ENCODE measurements around the gene ARHGAP18.

DNA sequence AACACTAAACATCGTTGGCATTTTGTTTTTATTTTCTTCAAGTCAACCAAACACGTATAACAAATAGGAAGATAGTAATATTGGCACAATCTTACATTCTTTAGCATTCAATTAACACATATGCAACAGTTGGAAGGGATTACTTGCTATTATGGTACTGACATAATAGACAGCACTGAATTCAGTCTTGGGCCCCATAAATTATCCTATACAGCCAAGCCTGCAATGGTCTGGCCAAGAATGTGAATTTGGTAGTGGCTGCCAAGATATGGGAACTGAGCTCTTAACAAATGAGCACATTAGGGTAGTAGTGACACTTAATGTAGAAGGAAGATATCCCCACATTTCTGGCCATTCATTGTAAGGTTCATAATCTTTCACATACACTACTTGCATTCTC, 44.8 kb upstream of the ARHGAP18 start:
- TF ChIP-seq, protein P1, sequence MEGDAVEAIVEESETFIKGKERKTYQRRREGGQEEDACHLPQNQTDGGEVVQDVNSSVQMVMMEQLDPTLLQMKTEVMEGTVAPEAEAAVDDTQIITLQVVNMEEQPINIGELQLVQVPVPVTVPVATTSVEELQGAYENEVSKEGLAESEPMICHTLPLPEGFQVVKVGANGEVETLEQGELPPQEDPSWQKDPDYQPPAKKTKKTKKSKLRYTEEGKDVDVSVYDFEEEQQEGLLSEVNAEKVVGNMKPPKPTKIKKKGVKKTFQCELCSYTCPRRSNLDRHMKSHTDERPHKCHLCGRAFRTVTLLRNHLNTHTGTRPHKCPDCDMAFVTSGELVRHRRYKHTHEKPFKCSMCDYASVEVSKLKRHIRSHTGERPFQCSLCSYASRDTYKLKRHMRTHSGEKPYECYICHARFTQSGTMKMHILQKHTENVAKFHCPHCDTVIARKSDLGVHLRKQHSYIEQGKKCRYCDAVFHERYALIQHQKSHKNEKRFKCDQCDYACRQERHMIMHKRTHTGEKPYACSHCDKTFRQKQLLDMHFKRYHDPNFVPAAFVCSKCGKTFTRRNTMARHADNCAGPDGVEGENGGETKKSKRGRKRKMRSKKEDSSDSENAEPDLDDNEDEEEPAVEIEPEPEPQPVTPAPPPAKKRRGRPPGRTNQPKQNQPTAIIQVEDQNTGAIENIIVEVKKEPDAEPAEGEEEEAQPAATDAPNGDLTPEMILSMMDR (CRISPR knock-in tag; IDR thresholded peaks at IDR 0.05) = no peak
- TF ChIP-seq, protein P2, sequence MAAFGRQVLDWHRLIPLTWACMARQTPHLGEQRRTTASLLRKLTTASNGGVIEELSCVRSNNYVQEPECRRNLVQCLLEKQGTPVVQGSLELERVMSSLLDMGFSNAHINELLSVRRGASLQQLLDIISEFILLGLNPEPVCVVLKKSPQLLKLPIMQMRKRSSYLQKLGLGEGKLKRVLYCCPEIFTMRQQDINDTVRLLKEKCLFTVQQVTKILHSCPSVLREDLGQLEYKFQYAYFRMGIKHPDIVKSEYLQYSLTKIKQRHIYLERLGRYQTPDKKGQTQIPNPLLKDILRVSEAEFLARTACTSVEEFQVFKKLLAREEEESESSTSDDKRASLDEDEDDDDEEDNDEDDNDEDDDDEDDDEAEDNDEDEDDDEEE (CRISPR knock-in tag; IDR thresholded peaks at IDR 0.05) = no peak
- TF ChIP-seq ZKSCAN1 (IDR thresholded peaks at IDR 0.05; ENCODE audit: low read length) = no peak
- TF ChIP-seq ZNF232 (CRISPR knock-in tag; IDR thresholded peaks at IDR 0.05; ENCODE audit: borderline replicate concordance) = no peak
- TF ChIP-seq, protein P3, sequence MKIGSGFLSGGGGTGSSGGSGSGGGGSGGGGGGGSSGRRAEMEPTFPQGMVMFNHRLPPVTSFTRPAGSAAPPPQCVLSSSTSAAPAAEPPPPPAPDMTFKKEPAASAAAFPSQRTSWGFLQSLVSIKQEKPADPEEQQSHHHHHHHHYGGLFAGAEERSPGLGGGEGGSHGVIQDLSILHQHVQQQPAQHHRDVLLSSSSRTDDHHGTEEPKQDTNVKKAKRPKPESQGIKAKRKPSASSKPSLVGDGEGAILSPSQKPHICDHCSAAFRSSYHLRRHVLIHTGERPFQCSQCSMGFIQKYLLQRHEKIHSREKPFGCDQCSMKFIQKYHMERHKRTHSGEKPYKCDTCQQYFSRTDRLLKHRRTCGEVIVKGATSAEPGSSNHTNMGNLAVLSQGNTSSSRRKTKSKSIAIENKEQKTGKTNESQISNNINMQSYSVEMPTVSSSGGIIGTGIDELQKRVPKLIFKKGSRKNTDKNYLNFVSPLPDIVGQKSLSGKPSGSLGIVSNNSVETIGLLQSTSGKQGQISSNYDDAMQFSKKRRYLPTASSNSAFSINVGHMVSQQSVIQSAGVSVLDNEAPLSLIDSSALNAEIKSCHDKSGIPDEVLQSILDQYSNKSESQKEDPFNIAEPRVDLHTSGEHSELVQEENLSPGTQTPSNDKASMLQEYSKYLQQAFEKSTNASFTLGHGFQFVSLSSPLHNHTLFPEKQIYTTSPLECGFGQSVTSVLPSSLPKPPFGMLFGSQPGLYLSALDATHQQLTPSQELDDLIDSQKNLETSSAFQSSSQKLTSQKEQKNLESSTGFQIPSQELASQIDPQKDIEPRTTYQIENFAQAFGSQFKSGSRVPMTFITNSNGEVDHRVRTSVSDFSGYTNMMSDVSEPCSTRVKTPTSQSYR (CRISPR knock-in tag; IDR thresholded peaks at IDR 0.05; ENCODE audit: borderline replicate concordance) = no peak
- TF ChIP-seq ZNF136 (CRISPR knock-in tag; IDR thresholded peaks at IDR 0.05; ENCODE audit: low read depth) = no peak
- TF ChIP-seq MYC (CRISPR knock-in tag; IDR thresholded peaks at IDR 0.05; ENCODE audit: borderline replicate concordance) = no peak
- no peak for TF ChIP-seq KLF16 (CRISPR knock-in tag; IDR thresholded peaks at IDR 0.05)
- TF ChIP-seq JUN (CRISPR knock-in tag; IDR thresholded peaks at IDR 0.05) = no peak
- TF ChIP-seq KDM6A (CRISPR knock-in tag; IDR thresholded peaks at IDR 0.05; ENCODE audit: low read depth) = no peak
- no peak for TF ChIP-seq SIN3A (IDR thresholded peaks at IDR 0.05; ENCODE audit: borderline replicate concordance, low read depth, low read length)
- TF ChIP-seq, protein P4, sequence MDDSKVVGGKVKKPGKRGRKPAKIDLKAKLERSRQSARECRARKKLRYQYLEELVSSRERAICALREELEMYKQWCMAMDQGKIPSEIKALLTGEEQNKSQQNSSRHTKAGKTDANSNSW (CRISPR knock-in tag; IDR thresholded peaks at IDR 0.05; ENCODE audit: borderline replicate concordance) = no peak
- TF ChIP-seq POLR2A (IDR thresholded peaks at IDR 0.05; ENCODE audit: insufficient read depth in 1 of 2, low read depth in 2 of 2, low read length in 2 of 2) = no peak
- no peak for TF ChIP-seq HOXA3 (CRISPR knock-in tag; IDR thresholded peaks at IDR 0.05)
